IPS-18a (cell line): ENCODE results near the gene CNN3.

ENCODE experiments used
- H3K27ac ChIP-seq: one replicate; pipeline ENCODE4 v1.5.1; 2013; ENCODE audit warnings: low read length
- H3K27me3 ChIP-seq: one replicate; pipeline ENCODE4 v1.6.1; 2013; ENCODE audit warnings: mild to moderate bottlenecking, low read length; ENCODE audit not compliant: control insufficient read depth, insufficient read depth
- H3K36me3 ChIP-seq: one replicate; pipeline ENCODE4 v1.6.1; 2013; ENCODE audit warnings: low read depth, low read length; ENCODE audit not compliant: control insufficient read depth
- H3K4me1 ChIP-seq: one replicate; pipeline ENCODE4 v1.6.1; 2013; ENCODE audit warnings: low read depth, low read length; ENCODE audit not compliant: control insufficient read depth
- H3K4me3 ChIP-seq: one replicate; pipeline ENCODE4 v1.5.1; 2013; ENCODE audit warnings: low read length
- H3K9ac ChIP-seq: one replicate; pipeline ENCODE4 v1.6.1; 2013; ENCODE audit warnings: mild to moderate bottlenecking, low read length, moderate library complexity
- H3K9me3 ChIP-seq: one replicate; pipeline ENCODE4 v1.6.1; 2013; ENCODE audit warnings: low read depth, low read length; ENCODE audit not compliant: control insufficient read depth

Gene CNN3

DNA sequence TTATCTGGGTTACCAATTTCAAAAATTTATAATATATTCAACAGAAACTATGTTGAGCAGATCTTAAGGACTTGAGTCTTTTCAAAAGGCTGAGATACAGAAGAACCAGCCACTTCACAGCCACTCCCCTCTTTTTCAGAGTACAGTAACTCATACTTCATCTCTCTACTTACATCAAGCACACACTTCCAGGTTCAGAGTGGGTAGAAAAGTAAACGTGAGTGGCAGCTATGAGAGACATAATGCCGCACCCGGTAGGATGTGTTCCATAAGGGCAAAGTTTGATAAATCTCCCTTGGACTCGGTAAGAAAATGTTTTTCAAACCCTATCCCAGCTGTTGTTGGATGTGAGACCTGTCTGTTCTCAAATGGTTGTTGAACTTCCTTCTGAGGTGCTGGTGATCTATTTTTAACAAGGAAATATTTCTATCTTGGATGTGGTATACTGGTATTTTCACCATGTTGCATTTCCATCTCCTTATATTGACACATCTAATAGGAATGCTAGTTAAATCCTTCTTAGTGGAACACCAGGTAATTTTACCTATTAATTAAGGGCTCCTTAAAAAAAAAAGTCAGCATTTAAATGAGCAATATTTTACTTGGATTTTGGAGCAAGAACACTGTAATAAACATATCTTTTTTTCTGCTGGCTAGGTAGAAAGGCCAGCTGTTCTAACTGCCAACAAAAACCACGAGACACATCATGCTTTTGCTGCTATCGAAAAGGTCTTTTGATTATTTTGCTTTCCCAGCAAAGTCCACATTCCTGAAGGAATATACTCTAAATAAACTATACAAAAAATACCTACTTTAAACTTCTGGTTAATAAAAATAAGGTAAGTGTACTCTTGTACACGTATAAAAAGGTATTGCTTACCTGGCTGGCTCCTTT lies 28.2 kb downstream of the CNN3 start:
- Histone ChIP-seq H3K27ac (no peak overlapping the region), H3K9me3 (no peaks in the 10 kb centered on the region), H3K27me3 (no peaks in the 10 kb centered on the region), H3K4me3 (no peak overlapping the region), H3K9ac (no peak overlapping the region), H3K4me1 (peaks cover 11% of the 10 kb centered on the region), H3K36me3 (peaks cover 81% of the 10 kb centered on the region)

GRCh38 chr1:94895518-94895917 lies 31.4 kb downstream of the CNN3 start:
- H3K36me3 ChIP-seq = peaks cover 52% of the 10 kb centered on the region
- H3K27me3 ChIP-seq = no peaks in the 10 kb centered on the region
- peaks cover 9% of the 10 kb centered on the region for H3K4me1 ChIP-seq
- no peak overlapping the region for H3K4me3 ChIP-seq
- no peak overlapping the region for H3K9ac ChIP-seq
- H3K9me3 ChIP-seq = no peaks in the 10 kb centered on the region
- no peak overlapping the region for H3K27ac ChIP-seq

GRCh38 chr1:94894630-94895029 lies 32.3 kb downstream of the CNN3 start:
- Histone ChIP-seq H3K36me3 (peaks cover 44% of the 10 kb centered on the region), H3K4me1 (peaks cover 9% of the 10 kb centered on the region), H3K9ac (no peak overlapping the region), H3K27ac (no peak overlapping the region), H3K4me3 (no peak overlapping the region), H3K27me3 (no peaks in the 10 kb centered on the region), H3K9me3 (no peaks in the 10 kb centered on the region)

DNA sequence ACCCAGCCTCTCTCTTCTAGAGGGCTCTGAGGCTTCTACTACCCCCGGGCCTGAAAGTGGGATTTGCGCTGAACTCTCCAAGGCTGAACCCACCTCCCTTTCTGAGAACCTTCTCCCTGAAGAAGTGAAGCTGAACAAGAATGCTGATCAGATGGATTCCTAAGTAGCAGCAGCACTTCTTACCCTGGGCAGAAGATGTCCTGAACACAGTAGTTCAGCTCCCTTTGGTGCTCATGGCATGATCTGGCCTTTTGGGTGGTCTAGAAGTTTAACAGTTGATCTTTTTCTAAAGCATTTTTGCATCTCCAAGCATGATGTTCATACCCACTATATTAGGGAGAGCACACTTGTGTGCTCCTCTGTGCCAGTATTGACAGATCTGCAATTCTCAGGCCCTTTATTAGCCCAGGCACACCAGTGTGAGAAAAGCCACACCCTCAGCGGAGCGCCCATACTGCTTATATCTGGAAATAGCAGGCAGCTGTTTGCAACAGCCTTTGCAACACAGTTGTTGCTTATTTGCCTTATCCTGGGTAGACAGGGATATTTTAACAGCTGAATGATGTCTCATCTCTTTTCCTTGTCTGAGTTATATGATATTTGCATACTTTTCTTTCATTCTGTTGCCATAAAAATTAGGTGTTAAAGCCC lies 34.2 kb downstream of the CNN3 start:
- H3K9me3 ChIP-seq = no peaks in the 10 kb centered on the region
- no peak overlapping the region for H3K4me3 ChIP-seq
- H3K27ac ChIP-seq = no peak overlapping the region
- peaks cover 23% of the 10 kb centered on the region for H3K4me1 ChIP-seq
- no peak overlapping the region for H3K9ac ChIP-seq
- peaks cover 25% of the 10 kb centered on the region for H3K36me3 ChIP-seq
- no peaks in the 10 kb centered on the region for H3K27me3 ChIP-seq

DNA sequence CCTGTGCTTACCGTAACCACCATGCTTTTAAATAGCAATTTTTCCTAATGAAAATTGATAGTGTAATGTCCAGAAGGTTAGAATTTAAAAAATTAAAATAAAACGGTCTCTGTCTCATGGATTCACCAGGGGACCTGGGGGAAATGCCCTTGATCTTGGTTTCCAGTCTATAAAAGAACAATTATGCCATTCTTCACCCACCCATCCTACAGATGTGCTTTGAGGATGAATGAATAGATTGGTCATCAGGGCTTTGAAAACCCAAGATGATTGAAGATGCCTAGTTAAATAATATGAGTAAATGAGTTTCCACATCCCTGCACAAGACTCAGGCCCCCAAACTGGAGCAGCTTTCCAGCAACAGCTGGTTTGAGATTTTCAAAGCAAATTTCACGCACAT lies 38.7 kb downstream of the CNN3 start:
- H3K4me3 ChIP-seq = peak overlapping the region; percentile 14
- no peaks in the 10 kb centered on the region for H3K27me3 ChIP-seq
- no peaks in the 10 kb centered on the region for H3K9me3 ChIP-seq
- H3K36me3 ChIP-seq = no peaks in the 10 kb centered on the region
- H3K4me1 ChIP-seq = peaks cover 50% of the 10 kb centered on the region
- H3K9ac ChIP-seq = no peak overlapping the region
- H3K27ac ChIP-seq = no peak overlapping the region

GRCh38 chr1:94887603-94888171 lies 39.2 kb downstream of the CNN3 start:
- Histone ChIP-seq H3K9ac (no peak overlapping the region), H3K27ac (no peak overlapping the region), H3K4me3 (peak overlapping the region; percentile 14), H3K9me3 (no peaks in the 10 kb centered on the region), H3K4me1 (peaks cover 54% of the 10 kb centered on the region), H3K27me3 (no peaks in the 10 kb centered on the region), H3K36me3 (no peaks in the 10 kb centered on the region)

GRCh38 chr1:94887106-94887505 lies 39.8 kb downstream of the CNN3 start:
- Histone ChIP-seq H3K4me1 (peaks cover 54% of the 10 kb centered on the region), H3K4me3 (peak overlapping the region; percentile 14), H3K27ac (no peak overlapping the region), H3K36me3 (no peaks in the 10 kb centered on the region), H3K9ac (no peak overlapping the region), H3K27me3 (no peaks in the 10 kb centered on the region), H3K9me3 (no peaks in the 10 kb centered on the region)

GRCh38 chr1:94886361-94886760 lies 40.5 kb downstream of the CNN3 start:
- H3K27me3 ChIP-seq = no peaks in the 10 kb centered on the region
- no peak overlapping the region for H3K27ac ChIP-seq
- H3K9ac ChIP-seq = no peak overlapping the region
- H3K36me3 ChIP-seq = no peaks in the 10 kb centered on the region
- H3K4me1 ChIP-seq = peaks cover 54% of the 10 kb centered on the region
- no peak overlapping the region for H3K4me3 ChIP-seq
- H3K9me3 ChIP-seq = no peaks in the 10 kb centered on the region

- Histone ChIP-seq H3K9me3 (no peaks in the 10 kb centered on the region), H3K36me3 (no peaks in the 10 kb centered on the region), H3K27ac (peak overlapping the region; percentile 40), H3K9ac (no peak overlapping the region), H3K4me3 (no peak overlapping the region), H3K27me3 (no peaks in the 10 kb centered on the region), H3K4me1 (peaks cover 54% of the 10 kb centered on the region)
Measured at GRCh38 chr1:94884507-94884906, 42.4 kb downstream of the CNN3 start.

DNA sequence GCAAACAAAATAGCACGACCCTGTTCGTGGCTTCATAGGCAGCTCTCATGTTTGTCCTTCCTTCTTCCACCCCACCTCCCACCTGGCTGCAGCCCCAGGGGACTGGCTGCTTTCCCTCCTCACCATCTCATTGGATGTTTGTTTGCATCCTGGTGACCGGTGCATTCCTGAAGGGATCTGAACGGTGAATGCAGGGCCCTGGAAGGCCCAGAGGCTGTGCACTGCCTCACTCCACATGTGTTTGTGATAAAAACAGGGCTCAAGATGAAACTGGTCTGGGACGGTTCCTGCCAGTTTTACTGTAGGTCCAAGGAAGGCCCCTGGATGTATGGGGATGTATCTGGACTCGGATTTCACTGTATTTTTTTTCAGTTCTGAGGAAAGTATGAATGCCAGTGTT lies 42.8 kb downstream of the CNN3 start:
- no peak overlapping the region for H3K4me3 ChIP-seq
- H3K36me3 ChIP-seq = no peaks in the 10 kb centered on the region
- H3K9me3 ChIP-seq = no peaks in the 10 kb centered on the region
- H3K4me1 ChIP-seq = peaks cover 50% of the 10 kb centered on the region
- H3K27ac ChIP-seq = no peak overlapping the region
- H3K9ac ChIP-seq = peak overlapping the region; percentile 0
- H3K27me3 ChIP-seq = no peaks in the 10 kb centered on the region

- Histone ChIP-seq H3K27ac (no peak overlapping the region), H3K36me3 (no peaks in the 10 kb centered on the region), H3K4me3 (no peak overlapping the region), H3K27me3 (no peaks in the 10 kb centered on the region), H3K9me3 (no peaks in the 10 kb centered on the region), H3K4me1 (peaks cover 47% of the 10 kb centered on the region), H3K9ac (peak overlapping the region; percentile 0)
Measured at GRCh38 chr1:94883691-94884090, 43.2 kb downstream of the CNN3 start.
